ENCODE data around the gene MTRFR. TPM values are rescaled to one million over a fixed set of nuclear protein-coding genes. Genes with fewer than 3 reads are reported as not detected.
A peak's percentile ranks its signal among the peaks of the same experiment; 100 is the strongest.
"Not testable (repeated sequence)": the region's sequence is repeated elsewhere in the genome, so short reads cannot be mapped to it uniquely, and the experiment has no call there.

The MTRFR gene
- total RNA-seq, 1 donor from 2014 or later = 0.85 TPM

DNA sequence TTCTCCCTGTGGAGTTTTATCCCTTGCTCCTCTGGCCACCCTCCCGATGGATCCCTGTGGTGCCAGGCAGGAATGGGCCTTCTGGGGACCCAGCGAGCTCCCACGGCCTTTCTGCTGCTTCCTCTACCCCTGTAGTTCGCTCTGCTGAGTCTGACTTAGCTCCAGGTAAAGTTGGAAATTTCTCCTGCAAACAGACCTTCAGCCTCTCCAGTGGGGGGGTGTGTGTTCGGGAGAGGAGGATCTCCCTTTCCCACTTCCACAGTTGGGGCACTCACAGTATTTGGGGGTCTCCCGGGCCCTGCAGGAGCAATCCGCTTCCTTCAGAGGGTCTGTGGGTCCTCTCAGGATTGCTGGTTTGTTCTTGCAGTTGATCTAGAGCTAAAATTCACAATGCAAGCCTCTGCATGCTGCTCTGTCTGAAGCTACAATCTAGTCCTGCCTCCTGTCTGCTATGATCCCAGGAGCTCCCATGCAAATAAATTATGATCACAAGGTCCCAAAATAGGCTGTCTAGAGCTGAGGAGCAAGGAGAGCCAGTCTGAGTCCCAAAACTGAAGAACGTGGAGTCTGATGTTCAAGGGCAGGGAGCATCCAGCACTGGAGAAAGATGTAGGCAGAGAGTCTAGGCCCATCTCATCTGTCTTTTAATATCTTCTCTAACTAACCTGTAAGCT is 18.3 kb downstream of the MTRFR start:
- Histone ChIP-seq H3K27ac (no peak overlapping the region), H3K4me1 (peaks cover 5 to 8% of the 10 kb centered on the region in 2 donors), H3K27me3 (no peaks in the 10 kb centered on the region), H3K36me3 (peaks cover 21 to 22% of the 10 kb centered on the region in 2 donors), H3K4me3 (no peak overlapping the region), H3K9me3 (no peaks in the 10 kb centered on the region)
- TF ChIP-seq, protein P1, sequence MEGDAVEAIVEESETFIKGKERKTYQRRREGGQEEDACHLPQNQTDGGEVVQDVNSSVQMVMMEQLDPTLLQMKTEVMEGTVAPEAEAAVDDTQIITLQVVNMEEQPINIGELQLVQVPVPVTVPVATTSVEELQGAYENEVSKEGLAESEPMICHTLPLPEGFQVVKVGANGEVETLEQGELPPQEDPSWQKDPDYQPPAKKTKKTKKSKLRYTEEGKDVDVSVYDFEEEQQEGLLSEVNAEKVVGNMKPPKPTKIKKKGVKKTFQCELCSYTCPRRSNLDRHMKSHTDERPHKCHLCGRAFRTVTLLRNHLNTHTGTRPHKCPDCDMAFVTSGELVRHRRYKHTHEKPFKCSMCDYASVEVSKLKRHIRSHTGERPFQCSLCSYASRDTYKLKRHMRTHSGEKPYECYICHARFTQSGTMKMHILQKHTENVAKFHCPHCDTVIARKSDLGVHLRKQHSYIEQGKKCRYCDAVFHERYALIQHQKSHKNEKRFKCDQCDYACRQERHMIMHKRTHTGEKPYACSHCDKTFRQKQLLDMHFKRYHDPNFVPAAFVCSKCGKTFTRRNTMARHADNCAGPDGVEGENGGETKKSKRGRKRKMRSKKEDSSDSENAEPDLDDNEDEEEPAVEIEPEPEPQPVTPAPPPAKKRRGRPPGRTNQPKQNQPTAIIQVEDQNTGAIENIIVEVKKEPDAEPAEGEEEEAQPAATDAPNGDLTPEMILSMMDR (IDR thresholded peaks at IDR 0.05) = no peak
- DNase-seq (ENCODE audit: low spot score in 2 of 2) = no peak
- intact Hi-C loops (cut with DNase I) = no loop called here

DNA sequence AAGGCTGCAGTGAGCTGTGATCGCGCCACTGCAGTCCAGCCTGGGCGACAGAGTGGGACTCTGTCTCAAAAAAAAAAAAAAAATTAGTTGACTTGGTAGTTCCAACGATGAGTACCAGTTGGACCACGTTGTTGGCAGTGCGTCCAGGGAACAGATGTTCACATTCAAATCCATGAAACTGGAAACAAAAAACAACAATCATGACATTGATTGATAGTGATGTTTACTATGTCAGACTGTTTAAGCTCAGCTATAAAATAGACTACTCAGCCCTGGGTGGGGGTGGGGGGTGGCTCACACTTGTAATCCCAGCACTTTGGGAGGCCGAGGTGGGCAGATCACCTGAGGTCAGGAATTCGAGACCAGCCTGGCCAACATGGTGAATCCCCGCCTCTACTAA is 19.1 kb downstream of the MTRFR start:
- intact Hi-C loops (cut with DNase I) = not testable (repeated sequence)

DNA sequence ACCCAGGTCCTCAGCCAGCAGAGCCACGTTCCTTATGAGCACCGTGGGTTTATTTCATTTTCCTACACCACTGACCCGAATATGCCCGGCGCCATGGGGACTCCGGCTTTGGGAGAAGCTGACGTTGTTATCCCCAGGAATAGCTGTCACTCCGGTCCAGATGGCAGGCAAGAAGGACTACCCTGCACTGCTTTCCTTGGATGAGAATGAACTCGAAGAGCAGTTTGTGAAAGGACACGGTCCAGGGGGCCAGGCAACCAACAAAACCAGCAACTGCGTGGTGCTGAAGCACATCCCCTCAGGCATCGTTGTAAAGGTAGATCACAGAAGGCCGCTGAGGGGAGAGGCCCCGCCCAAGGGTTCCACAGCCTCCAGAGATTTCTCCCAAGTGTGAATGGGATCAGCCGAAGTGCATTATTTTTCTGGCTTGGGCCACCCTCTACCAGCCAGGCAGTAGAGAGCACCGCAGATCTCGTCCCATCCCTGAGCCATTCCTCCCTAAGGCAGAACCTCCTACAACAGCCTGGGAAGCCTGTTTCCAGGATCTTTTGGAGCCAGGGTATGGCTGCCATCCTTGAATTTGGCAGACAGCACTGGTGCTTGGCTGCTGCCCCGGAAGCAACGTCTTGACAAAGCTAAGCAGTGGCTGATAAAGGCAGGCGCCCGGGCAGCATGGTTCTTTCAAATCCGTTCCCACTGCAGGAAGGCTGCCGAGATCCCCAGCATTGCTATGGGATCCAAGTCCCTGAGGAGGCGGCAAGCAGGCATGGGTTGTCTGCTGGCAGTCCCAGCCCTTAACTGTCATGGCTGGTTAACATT is 20.6 kb downstream of the MTRFR start:
- H3K36me3 ChIP-seq = peaks cover 38 to 42% of the 10 kb centered on the region in 2 donors
- no peak for DNase-seq (ENCODE audit: low spot score in 2 of 2)

More for the DNA sequence above, 19.1 kb downstream of the MTRFR start:
- H3K4me1 ChIP-seq; H3K4me3 ChIP-seq; H3K9me3 ChIP-seq; DNase-seq (ENCODE audit: low spot score in 2 of 2); H3K27ac ChIP-seq; H3K27me3 ChIP-seq: not testable (repeated sequence)
- peaks cover 29% of the 10 kb centered on the region in 2 donors for H3K36me3 ChIP-seq

DNA sequence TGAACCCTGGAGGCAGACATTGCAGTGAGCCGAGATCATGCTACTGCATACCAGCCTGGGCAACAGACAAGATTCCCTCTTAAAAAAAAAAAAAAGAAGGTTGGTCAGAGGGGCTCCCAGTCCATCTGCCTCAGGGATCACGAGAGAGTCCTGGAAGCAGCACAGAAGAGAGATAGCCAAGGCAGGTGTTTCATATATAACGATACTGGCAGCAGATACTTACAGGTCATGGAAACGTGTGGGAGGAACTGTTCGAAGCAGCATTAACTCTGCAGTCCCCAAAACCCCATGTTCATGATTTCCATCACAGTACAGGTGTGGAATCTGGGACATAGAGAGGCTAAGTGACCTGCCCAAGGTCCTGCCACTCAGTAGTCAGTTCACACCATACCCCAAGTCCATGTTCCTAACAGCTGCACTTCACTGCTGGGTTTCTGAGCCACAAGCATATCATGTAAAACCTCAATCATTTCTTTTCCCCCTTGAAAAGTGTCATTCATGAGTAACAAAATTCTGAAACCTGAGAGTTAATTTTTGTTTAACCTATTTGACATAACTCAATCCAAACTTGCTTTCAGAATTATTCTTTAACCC is 21.7 kb downstream of the MTRFR start:
- Histone ChIP-seq H3K9me3 (no peaks in the 10 kb centered on the region), H3K4me1 (peaks cover 5 to 8% of the 10 kb centered on the region in 2 donors), H3K27ac (peak overlapping the region in 1 of 2 donors; percentile 50), H3K36me3 (peaks cover 38 to 48% of the 10 kb centered on the region in 2 donors), H3K27me3 (no peaks in the 10 kb centered on the region), H3K4me3 (no peak overlapping the region)
- DNase-seq (ENCODE audit: low spot score in 2 of 2) = no peak
- TF ChIP-seq, protein P1 (IDR thresholded peaks at IDR 0.05) = no peak
- intact Hi-C loops (cut with DNase I) = no loop called here

More for the DNA sequence above, 20.6 kb downstream of the MTRFR start:
- Histone ChIP-seq H3K27me3 (no peaks in the 10 kb centered on the region), H3K4me3 (peak overlapping the region in 1 of 2 donors; percentile 29), H3K9me3 (no peaks in the 10 kb centered on the region), H3K27ac (peak overlapping the region; percentile 50 to 68), H3K4me1 (peaks cover 5 to 8% of the 10 kb centered on the region in 2 donors)
- intact Hi-C loops (cut with DNase I) = no loop called here
- TF ChIP-seq, protein P1 (IDR thresholded peaks at IDR 0.05) = no peak

DNA sequence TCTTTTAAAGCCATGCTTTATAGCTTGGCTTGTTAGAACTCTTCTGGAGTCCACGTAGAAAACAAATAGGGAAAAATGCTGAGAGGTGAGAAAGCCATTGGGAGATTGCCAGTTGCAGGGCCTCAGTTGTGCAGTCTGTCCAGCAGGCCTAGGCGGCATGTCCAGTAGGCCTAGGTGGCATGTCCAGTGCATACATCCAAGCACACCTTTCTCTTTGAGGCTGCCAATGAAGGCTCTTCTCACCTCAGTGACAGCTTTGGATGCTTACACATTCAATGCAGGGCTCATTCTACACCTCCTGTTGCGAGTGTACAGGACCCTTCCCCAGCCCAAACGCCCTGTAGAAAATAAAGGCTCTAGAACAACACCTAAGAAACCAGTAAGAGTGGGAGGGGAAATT is 25.4 kb downstream of the MTRFR start:
- Histone ChIP-seq H3K9me3 (no peaks in the 10 kb centered on the region), H3K27ac (no peak overlapping the region), H3K4me1 (peaks cover 4 to 5% of the 10 kb centered on the region in 2 donors), H3K4me3 (no peak overlapping the region), H3K27me3 (no peaks in the 10 kb centered on the region), H3K36me3 (peaks cover 64 to 76% of the 10 kb centered on the region in 2 donors)
- intact Hi-C loops (cut with DNase I) = no loop called here
- no peak for DNase-seq (ENCODE audit: low spot score in 2 of 2)
- TF ChIP-seq, protein P1 (IDR thresholded peaks at IDR 0.05) = no peak

DNA sequence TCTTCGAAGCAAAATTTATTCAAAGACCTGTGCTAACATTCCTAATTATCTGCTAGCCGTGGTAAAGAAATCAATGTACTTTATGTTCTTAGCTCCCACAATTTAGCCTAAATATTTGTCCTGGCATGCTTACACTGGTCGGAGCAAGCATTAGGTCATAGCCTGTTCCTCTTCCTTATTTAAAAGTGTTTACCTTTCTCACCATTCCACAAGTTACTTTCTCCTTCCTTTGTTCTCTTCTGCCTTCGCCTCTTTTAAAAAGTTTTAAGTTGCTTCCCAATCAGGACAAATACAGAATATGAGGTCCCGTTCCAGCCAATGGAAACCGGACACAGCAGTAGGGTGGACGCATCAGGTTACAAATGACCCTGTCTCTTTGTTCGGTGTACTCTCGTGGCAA is 26.8 kb downstream of the MTRFR start:
- intact Hi-C loops (cut with DNase I) = no loop called here
- no peak overlapping the region for H3K27ac ChIP-seq
- peaks cover 69 to 76% of the 10 kb centered on the region in 2 donors for H3K36me3 ChIP-seq
- no peak overlapping the region for H3K4me3 ChIP-seq
- no peak for DNase-seq (ENCODE audit: low spot score in 2 of 2)
- H3K27me3 ChIP-seq = no peaks in the 10 kb centered on the region
- TF ChIP-seq, protein P1 (IDR thresholded peaks at IDR 0.05) = no peak
- H3K9me3 ChIP-seq = no peaks in the 10 kb centered on the region
- no peaks in the 10 kb centered on the region for H3K4me1 ChIP-seq
